ES-I3 (cell line): Measurements from ENCODE around the gene FRMD4A.

Experiments
- H3K36me3 ChIP-seq: 2 replicates; pipeline ENCODE4 v1.6.1; 2013; ENCODE audit warnings: mild to moderate bottlenecking, low read length, control low read depth, moderate library complexity; ENCODE audit not compliant: insufficient read depth
- H3K4me1 ChIP-seq: 2 replicates; pipeline ENCODE4 v1.6.1; 2013; ENCODE audit warnings: mild to moderate bottlenecking, control low read depth, low read length; ENCODE audit not compliant: insufficient read depth
- H3K9ac ChIP-seq: 2 replicates; pipeline ENCODE4 v1.6.1; 2013; ENCODE audit warnings: low read depth, mild to moderate bottlenecking, low read length, moderate library complexity
- H3K9me3 ChIP-seq: 2 replicates; pipeline ENCODE4 v1.6.1; 2013; ENCODE audit warnings: mild to moderate bottlenecking, low read length, moderate library complexity; ENCODE audit not compliant: control insufficient read depth, insufficient read depth

FRMD4A gene

DNA sequence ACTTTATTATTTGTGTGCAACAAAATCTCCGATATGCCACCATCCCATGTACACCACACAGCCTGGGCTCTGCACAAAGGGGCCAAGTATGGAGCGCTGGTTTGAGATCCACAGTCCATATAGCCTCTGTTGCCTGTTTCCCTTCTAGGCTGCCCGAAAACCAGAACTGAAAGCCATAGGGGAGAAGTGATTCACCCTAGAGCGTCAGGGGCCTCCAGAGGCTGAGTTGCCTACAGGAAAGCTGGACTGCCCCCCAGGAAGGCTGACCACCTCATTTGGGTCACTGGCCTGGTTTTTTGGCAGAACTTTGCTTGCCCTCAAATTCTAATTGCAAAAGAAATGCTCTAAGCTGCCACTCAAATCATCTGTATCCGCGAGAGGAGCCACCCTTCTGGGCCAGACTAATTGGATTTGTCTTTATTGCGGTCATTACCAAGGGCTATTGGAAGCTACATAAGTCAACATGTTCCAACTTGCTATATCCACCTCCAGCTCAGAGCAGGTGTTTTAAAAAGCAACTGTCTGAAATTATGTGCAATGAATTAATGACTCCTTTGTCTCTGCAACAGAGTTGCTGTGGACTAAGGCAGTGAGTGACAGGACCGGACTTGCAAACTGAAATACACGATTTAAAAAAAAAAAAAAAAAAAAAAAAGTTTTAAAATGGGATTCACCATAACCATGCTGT lies 28.3 kb upstream of the FRMD4A start:
- Histone ChIP-seq H3K4me1 (no peaks in the 10 kb centered on the region), H3K9ac (no peak overlapping the region), H3K36me3 (no peaks in the 10 kb centered on the region), H3K9me3 (no peaks in the 10 kb centered on the region)

DNA sequence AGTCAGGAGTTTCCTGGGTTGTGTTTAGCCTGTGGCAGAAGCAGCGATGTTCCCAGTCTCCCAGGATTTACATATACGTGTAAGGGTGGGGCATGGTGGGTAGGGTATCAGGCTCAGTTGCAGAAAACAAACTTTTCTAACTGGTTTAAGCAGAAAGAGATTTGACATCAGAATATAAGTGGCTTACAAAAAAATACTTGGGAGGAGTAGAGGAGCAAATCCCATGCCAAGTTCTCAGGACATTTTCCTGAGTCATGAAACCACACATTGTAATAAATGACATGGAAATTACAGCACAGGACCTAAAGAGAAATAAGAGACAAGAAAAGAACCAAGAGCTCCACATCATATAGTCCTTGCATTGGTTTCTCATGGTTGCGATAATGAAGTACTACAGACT lies 26.2 kb upstream of the FRMD4A start:
- Histone ChIP-seq H3K9me3 (no peaks in the 10 kb centered on the region), H3K4me1 (peaks cover 5% of the 10 kb centered on the region; the same call in 1 of the 2 replicates), H3K9ac (no peak overlapping the region), H3K36me3 (no peaks in the 10 kb centered on the region)

DNA sequence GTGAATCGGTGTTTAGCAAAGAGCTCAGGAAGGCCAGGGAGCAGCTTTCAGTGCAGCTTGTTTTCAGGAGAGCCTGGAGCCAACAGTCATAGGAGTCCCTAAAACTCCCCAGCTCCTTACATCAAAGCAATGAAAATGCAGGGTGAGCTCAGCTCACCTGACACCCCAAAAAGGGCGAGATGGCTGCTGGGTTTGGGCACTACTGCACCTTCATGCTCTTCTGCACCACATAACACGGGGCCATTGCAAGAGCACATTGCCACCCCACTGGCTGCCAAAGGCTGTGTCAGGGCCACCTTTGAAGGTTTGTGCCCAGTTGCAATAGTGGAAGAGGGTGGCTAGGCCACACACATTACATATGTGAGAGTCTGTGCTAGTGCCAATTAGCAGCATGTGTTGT lies 25.0 kb upstream of the FRMD4A start:
- Histone ChIP-seq H3K4me1 (peaks cover 5% of the 10 kb centered on the region; the same call in 1 of the 2 replicates), H3K36me3 (no peaks in the 10 kb centered on the region), H3K9ac (no peak overlapping the region), H3K9me3 (no peaks in the 10 kb centered on the region)

DNA sequence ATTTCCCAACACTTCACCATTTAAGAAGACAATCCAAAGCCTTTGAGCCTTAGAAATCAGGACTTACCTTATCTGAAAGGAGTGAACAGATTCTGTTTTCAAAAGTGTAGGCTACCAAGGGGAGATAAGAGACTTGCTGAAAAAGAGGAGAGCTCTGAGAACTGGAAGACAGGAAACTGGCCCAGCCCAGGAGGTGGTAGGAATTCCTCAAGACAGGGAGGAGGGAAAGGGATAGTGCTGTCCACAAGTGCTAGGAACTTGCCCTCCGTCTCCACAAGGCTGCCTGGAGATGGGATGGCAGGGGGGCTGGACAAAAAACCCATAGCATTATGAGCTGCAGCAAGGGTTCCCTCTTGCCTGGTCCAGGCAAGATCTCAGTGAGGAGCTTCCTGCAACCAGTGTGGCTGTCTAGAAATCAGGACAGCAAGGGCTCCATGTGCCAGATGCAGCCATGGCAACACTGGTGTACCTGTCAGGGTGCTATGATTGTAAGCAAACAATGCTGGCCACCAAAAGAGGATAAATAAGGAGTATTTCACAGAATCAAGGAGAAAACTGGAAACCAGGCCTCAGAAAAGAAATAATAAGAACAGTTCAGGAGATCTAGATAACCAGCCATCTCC lies 22.7 kb upstream of the FRMD4A start:
- Histone ChIP-seq H3K36me3 (no peaks in the 10 kb centered on the region), H3K4me1 (peaks cover 5% of the 10 kb centered on the region; the same call in 1 of the 2 replicates), H3K9ac (no peak overlapping the region), H3K9me3 (no peaks in the 10 kb centered on the region)

DNA sequence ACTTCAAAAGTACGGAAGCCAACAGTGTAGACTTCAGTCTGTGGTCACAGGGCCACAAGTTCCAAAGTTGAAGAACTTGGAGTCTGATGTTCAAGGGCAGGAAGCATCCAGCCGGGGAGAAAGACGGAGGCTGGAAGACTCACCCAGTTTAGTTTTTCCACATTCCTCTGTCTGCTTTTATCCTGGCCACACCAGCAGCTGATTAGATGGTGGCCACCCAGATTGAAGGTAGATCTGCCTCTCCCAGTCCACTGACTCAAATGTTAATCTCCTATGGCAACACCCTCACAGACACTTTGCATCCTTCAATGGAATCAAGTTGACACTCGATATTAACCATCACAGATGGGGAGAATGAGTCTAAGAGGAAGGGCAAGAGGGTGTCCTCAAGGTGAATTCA lies 19.3 kb upstream of the FRMD4A start:
- Histone ChIP-seq H3K9me3 (peaks cover 3% of the 10 kb centered on the region; the same call in 1 of the 2 replicates), H3K9ac (no peak overlapping the region), H3K36me3 (no peaks in the 10 kb centered on the region), H3K4me1 (peaks cover 5% of the 10 kb centered on the region; the same call in 1 of the 2 replicates)

DNA sequence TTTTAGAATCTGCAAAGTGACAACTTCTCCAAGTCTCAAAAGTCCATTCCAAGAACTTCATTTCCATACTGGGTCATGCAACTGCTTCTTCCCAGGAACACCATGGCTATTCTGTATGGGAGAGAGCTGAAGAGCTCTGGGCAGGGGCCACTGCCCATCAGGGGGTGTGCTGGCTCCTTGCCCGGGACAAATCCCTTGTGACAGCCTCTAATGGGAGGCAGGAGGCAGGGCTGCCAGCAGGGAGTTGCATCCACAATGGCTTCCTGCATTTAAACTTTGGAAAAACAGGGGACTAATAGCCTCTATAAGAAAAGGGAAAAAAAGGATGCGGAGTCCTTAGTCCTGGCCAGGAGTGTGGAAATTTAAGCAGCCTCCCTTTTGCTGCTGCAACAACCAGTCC lies 18.4 kb upstream of the FRMD4A start:
- Histone ChIP-seq H3K36me3 (no peaks in the 10 kb centered on the region), H3K9ac (no peak overlapping the region)

DNA sequence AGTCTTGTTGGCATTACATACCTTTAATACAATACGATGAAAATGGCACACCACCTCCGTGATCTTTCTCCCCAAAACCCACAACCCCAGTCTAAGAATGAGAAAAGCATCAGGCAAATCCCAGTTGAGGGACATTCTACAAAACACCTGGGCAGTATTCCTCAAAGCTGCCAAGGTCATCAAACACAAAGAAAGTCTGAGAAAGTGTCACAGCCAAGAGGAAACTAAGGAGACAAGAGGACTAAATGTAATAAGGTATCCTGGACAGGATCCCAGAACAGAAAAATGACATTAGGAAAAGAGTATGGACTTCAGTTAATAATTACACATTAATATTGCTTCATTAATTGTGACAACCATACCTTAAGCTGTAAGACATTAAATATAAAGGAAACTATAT lies 14.5 kb upstream of the FRMD4A start:
- no peak overlapping the region for H3K9ac ChIP-seq
- no peaks in the 10 kb centered on the region for H3K4me1 ChIP-seq
- peaks cover 3% of the 10 kb centered on the region; the same call in 1 of the 2 replicates for H3K9me3 ChIP-seq
- no peaks in the 10 kb centered on the region for H3K36me3 ChIP-seq

More for the DNA sequence above, 18.4 kb upstream of the FRMD4A start:
- Histone ChIP-seq H3K9me3 (peaks cover 3% of the 10 kb centered on the region; the same call in 1 of the 2 replicates), H3K4me1 (peaks cover 5% of the 10 kb centered on the region; the same call in 1 of the 2 replicates)

DNA sequence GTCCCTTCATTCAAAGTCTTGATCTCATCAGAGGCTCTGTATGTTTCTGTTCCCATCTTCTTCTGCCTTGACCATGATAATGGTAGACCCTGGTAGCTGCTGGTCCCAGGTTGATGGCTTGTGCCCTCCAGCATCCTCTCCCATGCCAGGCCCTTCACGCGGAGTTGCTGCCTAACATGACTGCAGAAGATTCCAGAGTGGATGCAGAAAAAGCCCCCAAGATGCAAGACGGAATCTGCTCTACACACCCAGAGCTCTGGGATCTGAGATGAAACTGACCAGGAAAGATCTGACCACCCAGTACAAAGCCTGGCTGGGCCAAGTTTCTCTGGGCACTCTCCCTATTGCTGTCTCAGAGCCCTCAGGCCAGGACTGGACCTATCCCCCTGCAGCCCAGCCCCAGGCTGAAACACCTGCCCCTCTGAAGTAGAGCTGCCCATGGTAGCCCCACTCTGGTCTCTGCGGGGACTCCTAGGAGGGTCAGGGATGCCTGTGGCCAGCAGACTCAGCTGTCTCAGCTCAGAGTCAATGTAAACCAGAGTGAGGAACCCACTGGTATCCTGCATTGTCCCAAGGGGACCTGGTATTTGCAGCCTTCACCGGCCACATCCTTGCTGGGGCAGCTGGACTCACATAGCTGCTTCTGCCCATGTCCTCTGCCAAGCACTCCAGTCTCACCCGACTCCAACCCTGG lies 9.5 kb upstream of the FRMD4A start:
- Histone ChIP-seq H3K9ac (no peak overlapping the region), H3K9me3 (peaks cover under 1% of the 10 kb centered on the region; the same call in 1 of the 2 replicates), H3K4me1 (no peaks in the 10 kb centered on the region), H3K36me3 (no peaks in the 10 kb centered on the region)

DNA sequence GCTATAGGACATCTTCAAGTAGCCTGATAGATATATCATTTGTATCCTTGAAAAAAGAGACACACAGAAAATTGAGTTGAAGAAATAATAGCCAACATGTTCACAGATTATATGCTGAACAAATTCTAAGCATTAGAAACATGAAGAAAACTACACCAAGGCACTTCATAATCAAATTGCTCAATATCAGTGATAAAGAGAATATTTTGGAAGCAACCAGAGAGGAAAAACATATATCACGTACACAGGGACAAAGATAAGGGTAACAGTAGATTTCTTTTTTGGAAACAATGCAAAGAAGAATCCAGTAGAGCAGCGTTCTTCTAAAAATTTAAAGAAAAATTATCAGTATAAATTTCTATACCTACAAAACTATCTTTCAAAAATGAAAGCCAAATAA lies 6.0 kb upstream of the FRMD4A start:
- H3K36me3 ChIP-seq: no peaks in the 10 kb centered on the region
- no peak overlapping the region for H3K9ac ChIP-seq
- 0 out of 2 replicates have a peak, but pooled peaks cover 4% of the 10 kb centered on the region for H3K4me1 ChIP-seq
- no peaks in the 10 kb centered on the region for H3K9me3 ChIP-seq

DNA sequence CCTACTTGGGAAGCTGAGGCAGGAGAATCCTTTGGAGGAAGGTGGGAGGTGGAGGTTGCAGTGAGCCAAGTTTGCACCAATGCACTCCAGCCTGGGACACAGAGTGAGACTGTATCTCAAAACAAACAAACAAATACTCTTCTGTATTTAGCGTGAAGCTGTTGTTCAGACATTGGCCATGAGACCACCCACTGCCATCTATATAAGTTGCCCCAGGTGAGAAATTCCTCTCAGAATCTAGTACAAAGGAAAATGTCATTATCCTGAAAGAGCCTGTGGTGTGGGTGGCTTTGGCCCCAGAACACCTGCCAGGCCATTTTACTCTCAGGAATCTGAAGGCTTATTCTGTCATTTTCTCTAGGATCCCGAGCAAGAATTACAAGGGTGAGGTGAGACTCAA lies 4.0 kb upstream of the FRMD4A start:
- Histone ChIP-seq H3K36me3 (no peaks in the 10 kb centered on the region), H3K4me1 (peaks cover 15% of the 10 kb centered on the region), H3K9me3 (no peaks in the 10 kb centered on the region), H3K9ac (no peak overlapping the region)

DNA sequence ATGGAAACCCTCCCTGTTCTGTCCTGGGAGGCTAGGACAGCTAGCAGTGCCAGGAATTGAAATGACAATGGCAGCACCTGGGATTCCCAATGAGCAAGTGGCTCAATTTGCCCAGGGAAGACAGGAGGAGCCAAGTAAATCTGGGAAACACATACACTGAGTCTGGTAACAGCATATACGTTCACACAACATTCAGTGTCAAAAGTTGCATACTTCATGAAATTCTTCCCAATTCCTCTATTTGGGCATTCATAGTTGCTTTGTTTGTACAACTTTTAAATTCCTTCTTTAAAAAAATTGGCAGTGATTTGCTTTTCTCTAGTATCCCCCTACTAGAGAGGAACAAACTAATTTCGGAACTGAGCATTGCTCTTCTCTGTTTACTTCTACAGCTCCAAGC lies 2.9 kb upstream of the FRMD4A start:
- no peaks in the 10 kb centered on the region for H3K36me3 ChIP-seq
- H3K4me1 ChIP-seq: peaks cover 26% of the 10 kb centered on the region
- H3K9me3 ChIP-seq: no peaks in the 10 kb centered on the region
- no peak overlapping the region for H3K9ac ChIP-seq

DNA sequence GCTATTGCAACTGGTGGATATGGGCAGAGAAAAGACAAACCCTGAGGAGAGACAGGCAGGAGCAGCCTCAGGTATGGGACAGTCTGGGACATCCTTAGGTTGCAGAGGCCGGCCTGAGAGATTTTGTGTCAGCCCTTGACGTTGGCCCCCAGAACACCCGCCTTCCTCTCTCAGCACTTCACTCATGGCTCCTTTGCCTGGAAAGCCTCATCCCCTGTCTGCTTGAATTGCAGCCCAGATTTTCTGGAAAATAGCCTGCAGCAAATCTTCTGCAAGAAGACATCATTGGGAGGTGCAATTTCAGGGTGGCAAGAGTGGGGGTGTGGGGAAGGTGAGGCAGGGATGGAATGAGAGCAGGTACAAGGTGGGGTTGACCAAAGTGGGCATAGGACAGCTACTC lies 2.2 kb upstream of the FRMD4A start:
- H3K9ac ChIP-seq: no peak overlapping the region

DNA sequence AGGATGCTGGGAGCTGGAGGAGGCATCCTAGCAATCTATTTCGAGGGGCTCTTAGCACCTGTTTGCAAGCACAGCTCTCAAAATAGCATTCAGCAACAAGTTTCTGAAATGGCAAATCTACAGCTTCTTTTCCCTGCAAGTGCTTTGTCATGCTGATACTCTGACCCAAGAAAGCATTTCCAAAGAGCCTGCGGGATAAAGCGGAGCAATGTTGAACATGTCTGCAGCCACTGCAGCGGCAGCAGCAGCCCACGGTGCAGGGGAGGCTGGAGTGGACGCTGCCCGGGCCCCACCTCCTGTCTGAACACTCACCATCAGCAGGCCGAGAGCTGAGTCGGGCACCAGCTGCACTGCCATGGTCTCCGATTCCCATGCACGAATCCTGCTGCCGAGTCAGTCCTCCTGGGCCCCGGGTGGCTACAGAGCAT lies 964 bp downstream of the FRMD4A start:
- Histone ChIP-seq H3K9ac (peak overlapping the region; percentile 14; the same call in 1 of the 2 replicates), H3K9me3 (no peaks in the 10 kb centered on the region), H3K4me1 (peaks cover 27% of the 10 kb centered on the region), H3K36me3 (no peaks in the 10 kb centered on the region)

More for the DNA sequence above, 2.2 kb upstream of the FRMD4A start:
- Histone ChIP-seq H3K36me3 (no peaks in the 10 kb centered on the region), H3K9me3 (no peaks in the 10 kb centered on the region), H3K4me1 (peaks cover 27% of the 10 kb centered on the region)

DNA sequence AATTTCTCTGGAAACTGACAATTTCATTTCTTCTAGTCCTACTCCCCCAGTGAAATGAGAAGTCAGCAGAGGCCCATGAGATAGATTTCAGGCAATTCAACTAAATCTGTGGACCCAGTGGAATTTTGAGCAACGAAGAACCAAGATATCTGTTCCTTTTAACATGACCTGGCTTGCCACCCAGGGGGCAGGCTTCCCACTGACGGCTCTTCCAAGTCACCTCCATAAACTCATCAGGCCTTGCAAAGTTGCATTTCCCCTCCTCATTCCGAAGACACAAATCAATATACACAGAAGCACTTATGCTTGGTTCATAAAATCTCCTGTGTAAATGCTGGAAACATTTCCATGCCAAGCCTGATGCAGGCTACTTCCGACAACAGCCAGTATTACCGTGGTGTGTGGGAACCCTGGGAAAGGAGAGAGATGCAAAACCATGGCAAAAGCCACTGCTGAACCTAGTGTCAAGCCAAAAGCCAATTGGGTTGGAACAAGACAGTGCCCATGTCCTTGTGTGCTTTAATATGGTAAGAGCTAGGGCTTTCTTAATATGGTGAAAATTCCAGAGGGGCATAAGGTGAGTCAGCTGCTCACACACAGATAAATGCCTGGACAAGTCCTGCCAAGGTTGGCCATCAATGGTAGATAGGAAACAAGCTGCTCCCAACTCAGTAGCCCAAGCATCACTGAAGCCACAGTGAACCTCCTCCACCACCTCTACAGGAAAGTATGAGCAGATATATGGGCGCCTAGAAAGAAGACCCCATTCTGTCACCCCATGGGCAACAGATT lies 1.6 kb downstream of the FRMD4A start:
- Histone ChIP-seq H3K9me3 (no peaks in the 10 kb centered on the region), H3K9ac (peak overlapping the region; percentile 14; the same call in 1 of the 2 replicates), H3K4me1 (peaks cover 27% of the 10 kb centered on the region), H3K36me3 (no peaks in the 10 kb centered on the region)
